GM19035 (cell line): ENCODE results near the gene NUMA1.

Source experiments
- ATAC-seq: cut with Tn5 transposase; IDR thresholded peaks from one replicate; pipeline ENCODE4 v1.9.1; 2021; ENCODE audit not compliant: unreplicated experiment

Gene NUMA1

GRCh38 chr11:72102162-72102561 lies 21.8 kb upstream of the NUMA1 start:
- ATAC-seq = no peak

GRCh38 chr11:72100462-72100861 lies 20.1 kb upstream of the NUMA1 start:
- ATAC-seq = no peak

- ATAC-seq = no peak
Observed at GRCh38 chr11:72100009-72100408, 19.7 kb upstream of the NUMA1 start.

GRCh38 chr11:72098741-72099140 lies 18.4 kb upstream of the NUMA1 start:
- ATAC-seq = no peak

GRCh38 chr11:72091292-72091691 lies 10.9 kb upstream of the NUMA1 start:
- ATAC-seq = no peak

- no peak for ATAC-seq
Observed at GRCh38 chr11:72088076-72088808, 7.9 kb upstream of the NUMA1 start.

GRCh38 chr11:72085621-72086351 lies 5.4 kb upstream of the NUMA1 start:
- no peak for ATAC-seq

- no peak for ATAC-seq
Observed at GRCh38 chr11:72084965-72085364, 4.6 kb upstream of the NUMA1 start.

GRCh38 chr11:72084076-72084475 lies 3.7 kb upstream of the NUMA1 start:
- no peak for ATAC-seq

- ATAC-seq = no peak
Observed at GRCh38 chr11:72083414-72083813, 3.1 kb upstream of the NUMA1 start.

- ATAC-seq = no peak
Observed at GRCh38 chr11:72081821-72082453, 1.6 kb upstream of the NUMA1 start.

GRCh38 chr11:72081184-72081644 lies 872 bp upstream of the NUMA1 start:
- no peak for ATAC-seq

- ATAC-seq = no peak
Observed at GRCh38 chr11:72079819-72080325, 470 bp downstream of the NUMA1 start.

- ATAC-seq = no peak
Observed at GRCh38 chr11:72078477-72078876, 1.9 kb downstream of the NUMA1 start.

GRCh38 chr11:72075756-72076155 lies 4.6 kb downstream of the NUMA1 start:
- no peak for ATAC-seq

GRCh38 chr11:72075109-72075508 lies 5.2 kb downstream of the NUMA1 start:
- no peak for ATAC-seq

- no peak for ATAC-seq
Observed at GRCh38 chr11:72072348-72072747, 8.0 kb downstream of the NUMA1 start.

- ATAC-seq = no peak
Observed at GRCh38 chr11:72070491-72070890, 9.9 kb downstream of the NUMA1 start.

GRCh38 chr11:72069787-72070251 lies 10.5 kb downstream of the NUMA1 start:
- ATAC-seq = no peak

- no peak for ATAC-seq
Observed at GRCh38 chr11:72069200-72069599, 11.1 kb downstream of the NUMA1 start.

GRCh38 chr11:72067676-72068075 lies 12.7 kb downstream of the NUMA1 start:
- ATAC-seq = no peak

GRCh38 chr11:72067266-72067665 lies 13.1 kb downstream of the NUMA1 start:
- no peak for ATAC-seq
